ENCODE data around the gene SYT5. TPM values are rescaled to one million over a fixed set of nuclear protein-coding genes. Genes with fewer than 3 reads are reported as not detected.

Gene SYT5
- total and polyA plus RNA-seq, 4 donors: 11.5 to 115 (median 70.5) TPM

- Histone ChIP-seq H3K27me3 (ENCODE audit: control insufficient read depth, insufficient read depth, low read length) (peaks cover 5% of the 10 kb centered on the region), H3K4me3 (ENCODE audit: low read depth, low read length) (no peak overlapping the region), H3K9me3 (ENCODE audit: control insufficient read depth, insufficient read depth, low read length) (no peaks in the 10 kb centered on the region), H3K4me1 (ENCODE audit: control insufficient read depth, insufficient read depth, low read length) (no peaks in the 10 kb centered on the region), H3K36me3 (ENCODE audit: control insufficient read depth, insufficient read depth, low read length) (no peaks in the 10 kb centered on the region), H3K27ac (ENCODE audit: low read depth, low read length) (no peak overlapping the region)
- DNase-seq (ENCODE audit: low read depth in 4 of 6, low spot score in 6 of 6): no peak
- 57% methylated on average over 13 of the region's 15 CpGs for WGBS (ENCODE audit: insufficient coverage)
These were observed 9.3 kb upstream of the SYT5 start for GRCh38 chr19:55189403-55189835.

- Histone ChIP-seq H3K27me3 (ENCODE audit: control insufficient read depth, insufficient read depth, low read length) (peaks cover 5% of the 10 kb centered on the region), H3K27ac (ENCODE audit: low read depth, low read length) (no peak overlapping the region), H3K9me3 (ENCODE audit: control insufficient read depth, insufficient read depth, low read length) (no peaks in the 10 kb centered on the region), H3K4me3 (ENCODE audit: low read depth, low read length) (no peak overlapping the region), H3K4me1 (ENCODE audit: control insufficient read depth, insufficient read depth, low read length) (no peaks in the 10 kb centered on the region), H3K36me3 (ENCODE audit: control insufficient read depth, insufficient read depth, low read length) (no peaks in the 10 kb centered on the region)
- 77% methylated on average over 8 of the region's 8 CpGs for WGBS (ENCODE audit: insufficient coverage)
- DNase-seq (ENCODE audit: low read depth in 4 of 6, low spot score in 6 of 6): no peak
These were observed 8.5 kb upstream of the SYT5 start for GRCh38 chr19:55188625-55189024.

GRCh38 chr19:55186080-55186479 lies 6.0 kb upstream of the SYT5 start:
- Histone ChIP-seq H3K27me3 (ENCODE audit: control insufficient read depth, insufficient read depth, low read length) (peaks cover 5% of the 10 kb centered on the region), H3K27ac (ENCODE audit: low read depth, low read length) (no peak overlapping the region), H3K9me3 (ENCODE audit: control insufficient read depth, insufficient read depth, low read length) (no peaks in the 10 kb centered on the region), H3K36me3 (ENCODE audit: control insufficient read depth, insufficient read depth, low read length) (no peaks in the 10 kb centered on the region), H3K4me3 (ENCODE audit: low read depth, low read length) (no peak overlapping the region), H3K4me1 (ENCODE audit: control insufficient read depth, insufficient read depth, low read length) (no peaks in the 10 kb centered on the region)
- no peak for DNase-seq (ENCODE audit: low read depth in 4 of 6, low spot score in 6 of 6)
- WGBS (ENCODE audit: insufficient coverage): 77% methylated on average over 12 of the region's 12 CpGs

- no peak overlapping the region for H3K27ac ChIP-seq (ENCODE audit: low read depth, low read length)
- WGBS (ENCODE audit: insufficient coverage): 67% methylated on average over 17 of the region's 20 CpGs
- peaks cover 21% of the 10 kb centered on the region for H3K27me3 ChIP-seq (ENCODE audit: control insufficient read depth, insufficient read depth, low read length)
These were observed 1.7 kb upstream of the SYT5 start for GRCh38 chr19:55181740-55182139.

GRCh38 chr19:55178781-55179599 lies 1.1 kb downstream of the SYT5 start:
- 1% methylated on average over 59 of the region's 61 CpGs for WGBS (ENCODE audit: insufficient coverage)
- Histone ChIP-seq H3K27me3 (ENCODE audit: control insufficient read depth, insufficient read depth, low read length) (peaks cover 37% of the 10 kb centered on the region), H3K36me3 (ENCODE audit: control insufficient read depth, insufficient read depth, low read length) (peaks cover 18% of the 10 kb centered on the region), H3K4me3 (ENCODE audit: low read depth, low read length) (peak overlapping the region; percentile 43), H3K27ac (ENCODE audit: low read depth, low read length) (no peak overlapping the region), H3K4me1 (ENCODE audit: control insufficient read depth, insufficient read depth, low read length) (peaks cover 40% of the 10 kb centered on the region), H3K9me3 (ENCODE audit: control insufficient read depth, insufficient read depth, low read length) (no peaks in the 10 kb centered on the region)
- peak; percentile 82 to 98 (median 87) for DNase-seq (ENCODE audit: low read depth in 4 of 6, low spot score in 6 of 6)

More at GRCh38 chr19:55181740-55182139, 1.7 kb upstream of the SYT5 start:
- Histone ChIP-seq H3K4me1 (ENCODE audit: control insufficient read depth, insufficient read depth, low read length) (peaks cover 28% of the 10 kb centered on the region), H3K4me3 (ENCODE audit: low read depth, low read length) (no peak overlapping the region), H3K36me3 (ENCODE audit: control insufficient read depth, insufficient read depth, low read length) (peaks cover 14% of the 10 kb centered on the region), H3K9me3 (ENCODE audit: control insufficient read depth, insufficient read depth, low read length) (no peaks in the 10 kb centered on the region)
- no peak for DNase-seq (ENCODE audit: low read depth in 4 of 6, low spot score in 6 of 6)

- H3K9me3 ChIP-seq (ENCODE audit: control insufficient read depth, insufficient read depth, low read length): no peaks in the 10 kb centered on the region
- DNase-seq (ENCODE audit: low read depth in 4 of 6, low spot score in 6 of 6): no peak
- WGBS (ENCODE audit: insufficient coverage): 58% methylated on average over 2 of the region's 2 CpGs
- H3K27me3 ChIP-seq (ENCODE audit: control insufficient read depth, insufficient read depth, low read length): peaks cover 50% of the 10 kb centered on the region
- no peak overlapping the region for H3K4me3 ChIP-seq (ENCODE audit: low read depth, low read length)
- H3K4me1 ChIP-seq (ENCODE audit: control insufficient read depth, insufficient read depth, low read length): peaks cover 53% of the 10 kb centered on the region
- peaks cover 26% of the 10 kb centered on the region for H3K36me3 ChIP-seq (ENCODE audit: control insufficient read depth, insufficient read depth, low read length)
- H3K27ac ChIP-seq (ENCODE audit: low read depth, low read length): no peak overlapping the region
These were observed 4.0 kb downstream of the SYT5 start for GRCh38 chr19:55176076-55176475.

- Histone ChIP-seq H3K9me3 (ENCODE audit: control insufficient read depth, insufficient read depth, low read length) (no peaks in the 10 kb centered on the region), H3K27ac (ENCODE audit: low read depth, low read length) (no peak overlapping the region), H3K4me1 (ENCODE audit: control insufficient read depth, insufficient read depth, low read length) (peaks cover 51% of the 10 kb centered on the region), H3K4me3 (ENCODE audit: low read depth, low read length) (no peak overlapping the region), H3K27me3 (ENCODE audit: control insufficient read depth, insufficient read depth, low read length) (peaks cover 47% of the 10 kb centered on the region), H3K36me3 (ENCODE audit: control insufficient read depth, insufficient read depth, low read length) (peaks cover 26% of the 10 kb centered on the region)
- WGBS (ENCODE audit: insufficient coverage): 47% methylated on average over 41 of the region's 43 CpGs
- no peak for DNase-seq (ENCODE audit: low read depth in 4 of 6, low spot score in 6 of 6)
These were observed 4.8 kb downstream of the SYT5 start for GRCh38 chr19:55175117-55175867.

- no peak for DNase-seq (ENCODE audit: low read depth in 4 of 6, low spot score in 6 of 6)
- Histone ChIP-seq H3K4me1 (ENCODE audit: control insufficient read depth, insufficient read depth, low read length) (peaks cover 44% of the 10 kb centered on the region), H3K36me3 (ENCODE audit: control insufficient read depth, insufficient read depth, low read length) (peaks cover 26% of the 10 kb centered on the region), H3K4me3 (ENCODE audit: low read depth, low read length) (no peak overlapping the region), H3K27me3 (ENCODE audit: control insufficient read depth, insufficient read depth, low read length) (peaks cover 41% of the 10 kb centered on the region), H3K27ac (ENCODE audit: low read depth, low read length) (no peak overlapping the region), H3K9me3 (ENCODE audit: control insufficient read depth, insufficient read depth, low read length) (no peaks in the 10 kb centered on the region)
- WGBS (ENCODE audit: insufficient coverage): 66% methylated on average over 9 of the region's 21 CpGs
These were observed 5.5 kb downstream of the SYT5 start for GRCh38 chr19:55174425-55175116.

- Histone ChIP-seq H3K36me3 (ENCODE audit: control insufficient read depth, insufficient read depth, low read length) (peaks cover 26% of the 10 kb centered on the region), H3K4me3 (ENCODE audit: low read depth, low read length) (peak overlapping the region; percentile 21), H3K27ac (ENCODE audit: low read depth, low read length) (no peak overlapping the region), H3K27me3 (ENCODE audit: control insufficient read depth, insufficient read depth, low read length) (peaks cover 41% of the 10 kb centered on the region), H3K9me3 (ENCODE audit: control insufficient read depth, insufficient read depth, low read length) (no peaks in the 10 kb centered on the region), H3K4me1 (ENCODE audit: control insufficient read depth, insufficient read depth, low read length) (peaks cover 37% of the 10 kb centered on the region)
- 6% methylated on average over 18 of the region's 37 CpGs for WGBS (ENCODE audit: insufficient coverage)
- peak in 1 of 6 donors; percentile 43 for DNase-seq (ENCODE audit: low read depth in 4 of 6, low spot score in 6 of 6)
These were observed 6.2 kb downstream of the SYT5 start for GRCh38 chr19:55173714-55174409.
